ENCODE measurements around the gene CREBBP.
"Not testable (repeated sequence)": the region's sequence is repeated elsewhere in the genome, so short reads cannot be mapped to it uniquely, and the experiment has no call there.

The CREBBP gene

DNA sequence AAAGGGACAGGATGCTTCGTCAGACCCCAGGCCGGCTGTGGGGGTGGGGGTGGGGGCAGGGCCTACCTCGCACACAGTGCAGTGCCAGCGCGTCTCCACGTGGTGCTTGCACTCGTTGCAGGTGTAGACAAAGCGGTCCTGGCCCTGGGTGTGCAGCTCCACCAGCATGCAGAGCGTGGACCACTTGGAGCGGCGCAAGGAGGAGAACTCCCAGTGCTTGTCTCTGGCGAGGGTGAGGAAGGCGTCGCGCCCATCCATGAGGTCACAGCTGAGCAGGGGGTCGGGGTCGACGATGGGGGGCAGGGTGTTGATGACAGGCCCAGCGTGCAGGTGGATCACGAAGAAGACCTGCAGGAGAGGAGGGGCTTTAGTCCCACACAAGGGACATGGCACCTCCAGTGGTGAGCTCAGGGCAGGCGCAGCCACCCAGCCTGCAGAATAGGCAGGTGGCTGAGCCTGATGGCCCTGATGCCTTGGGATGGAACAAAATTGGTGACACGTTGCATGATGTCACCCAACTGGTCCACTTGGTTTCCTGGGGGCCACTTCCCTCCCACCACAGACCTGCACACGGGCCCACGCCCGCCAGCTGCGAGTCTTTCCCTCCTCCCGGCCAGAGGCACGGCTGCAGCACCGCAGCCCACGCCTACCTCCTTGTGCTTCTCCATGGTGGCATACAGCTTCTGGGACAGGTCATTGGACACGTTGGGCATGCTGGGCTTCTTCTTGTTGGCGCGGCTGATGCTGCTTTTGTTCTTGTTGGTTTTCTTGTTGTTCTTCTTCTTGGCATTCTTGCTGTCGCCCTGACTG lies 149.2 kb downstream of the CREBBP start:
- no peak for DNase-seq

DNA sequence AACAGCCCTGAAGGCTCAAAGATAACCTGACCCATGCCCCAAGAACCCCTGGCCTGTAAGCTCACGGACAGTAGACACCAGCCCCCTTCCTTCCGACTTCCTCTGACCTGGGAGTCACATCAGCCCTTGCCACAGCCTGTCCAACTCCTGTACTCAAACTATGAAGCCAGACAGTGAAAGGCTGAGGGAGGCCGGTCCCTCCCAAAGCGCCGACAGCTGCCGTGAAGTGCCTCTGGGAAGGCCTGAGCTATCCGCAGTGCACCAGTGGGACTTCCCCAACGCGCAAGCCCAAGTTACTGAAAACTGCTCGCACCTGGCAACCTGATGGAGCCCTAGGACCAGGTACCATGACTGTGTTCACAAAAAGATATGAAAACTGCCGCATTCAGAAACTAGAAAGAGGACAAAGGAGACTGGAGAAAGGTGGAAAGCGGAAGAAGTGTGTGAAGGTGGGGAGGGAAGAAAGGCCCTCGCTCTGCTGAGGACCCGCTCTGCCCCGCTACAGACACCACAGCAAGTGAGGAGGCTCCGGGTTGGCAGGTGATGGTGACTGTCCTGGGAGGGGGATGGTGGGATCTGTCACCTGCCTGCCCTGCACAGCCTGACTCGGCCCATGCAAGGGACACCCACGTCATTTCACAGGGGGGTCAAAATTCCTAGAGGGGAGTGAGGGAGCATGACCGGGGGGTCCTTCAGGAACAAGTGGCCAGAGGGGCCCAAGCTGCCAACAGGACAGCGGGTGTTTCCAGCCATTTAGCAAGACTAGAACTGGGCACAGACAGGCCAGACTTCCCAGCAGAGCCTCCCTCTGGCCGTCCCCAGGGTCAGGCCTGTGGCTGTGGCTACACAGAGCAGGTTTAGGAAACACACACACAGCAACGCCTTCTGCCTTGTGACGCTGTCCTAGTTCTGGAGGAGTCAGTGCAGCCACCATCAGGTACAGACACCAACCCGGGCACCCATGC lies 150.1 kb downstream of the CREBBP start:
- DNase-seq, result no peak

DNA sequence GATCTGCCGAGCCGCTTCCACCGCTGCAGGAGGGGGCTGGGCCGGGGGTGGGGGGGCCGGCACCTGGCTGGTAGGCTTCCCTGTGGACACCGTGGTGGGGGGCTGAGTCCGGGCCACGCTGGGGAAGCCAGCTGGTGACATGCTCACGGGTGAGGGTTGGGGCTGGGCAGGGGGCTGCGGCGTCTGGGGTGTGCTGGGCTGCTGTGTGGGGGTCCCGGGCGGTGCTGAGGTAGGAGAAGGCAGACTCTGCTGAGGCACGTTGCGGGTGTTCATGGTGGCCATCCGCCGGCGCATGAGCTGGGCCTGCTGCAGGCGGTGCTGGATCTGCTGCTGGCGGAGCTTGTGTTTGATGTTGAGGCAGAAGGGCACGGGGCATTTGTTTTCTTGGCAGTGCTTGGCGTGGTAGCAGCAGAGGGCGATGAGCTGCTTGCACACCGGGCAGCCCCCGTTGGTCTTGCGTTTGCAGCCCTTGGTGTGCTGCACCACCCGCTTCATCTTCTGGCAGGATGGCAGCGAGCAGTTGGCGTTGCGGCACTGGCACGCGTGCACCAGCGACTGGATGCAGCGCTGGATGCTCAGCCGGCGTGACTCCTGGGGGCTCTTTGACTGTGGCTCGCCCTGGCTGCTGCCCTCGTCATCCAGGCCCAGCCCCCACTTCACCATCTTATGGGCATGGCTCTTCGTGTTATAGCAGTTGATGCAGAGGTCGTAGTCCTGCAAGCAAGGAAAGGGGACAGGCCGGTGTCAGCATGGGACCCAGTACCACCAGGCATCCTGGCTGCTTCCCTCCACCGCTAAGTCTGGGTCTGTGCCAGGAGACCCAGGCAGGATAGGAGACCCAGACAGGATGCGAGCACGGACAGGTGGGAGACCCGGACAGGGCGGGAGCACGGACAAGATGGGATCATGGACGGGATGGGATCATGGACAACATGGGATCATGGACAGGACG lies 151.1 kb downstream of the CREBBP start:
- no peak for DNase-seq

DNA sequence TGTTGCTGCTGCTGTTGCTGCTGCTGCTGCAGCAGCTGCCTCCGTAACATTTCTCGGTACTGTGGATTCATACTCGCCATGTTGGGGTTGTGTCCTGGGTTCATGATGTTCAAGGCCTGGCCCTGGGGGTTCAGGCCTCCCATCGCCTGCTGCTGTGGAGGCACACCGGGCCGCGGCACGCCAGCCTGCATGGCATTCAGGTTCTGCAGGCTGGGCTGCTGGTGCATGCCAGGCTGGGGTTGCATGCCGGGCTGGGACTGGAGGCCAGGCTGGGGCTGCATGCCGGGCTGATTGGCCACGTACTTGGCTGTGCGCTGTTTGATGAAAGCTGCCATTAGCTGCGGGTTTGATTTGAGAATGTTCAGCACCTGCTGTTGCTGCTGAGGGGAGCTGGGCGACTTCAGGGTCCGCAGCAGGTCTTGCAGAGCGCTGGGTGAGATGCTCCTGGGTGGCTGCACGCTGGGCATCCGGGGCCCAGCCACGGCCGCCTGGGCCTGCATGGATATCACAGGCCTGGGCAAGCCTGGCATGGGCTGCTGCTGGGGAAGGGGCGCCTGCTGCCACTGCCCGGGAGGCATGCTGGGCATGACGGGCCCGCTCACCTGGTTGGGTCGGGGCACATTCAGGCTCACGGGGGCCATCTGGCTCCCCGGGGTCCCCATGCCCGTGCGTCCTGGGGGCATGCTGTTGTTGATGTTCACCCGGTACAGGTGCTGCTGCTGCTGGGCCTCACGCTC lies 151.9 kb downstream of the CREBBP start:
- no peak for DNase-seq

DNA sequence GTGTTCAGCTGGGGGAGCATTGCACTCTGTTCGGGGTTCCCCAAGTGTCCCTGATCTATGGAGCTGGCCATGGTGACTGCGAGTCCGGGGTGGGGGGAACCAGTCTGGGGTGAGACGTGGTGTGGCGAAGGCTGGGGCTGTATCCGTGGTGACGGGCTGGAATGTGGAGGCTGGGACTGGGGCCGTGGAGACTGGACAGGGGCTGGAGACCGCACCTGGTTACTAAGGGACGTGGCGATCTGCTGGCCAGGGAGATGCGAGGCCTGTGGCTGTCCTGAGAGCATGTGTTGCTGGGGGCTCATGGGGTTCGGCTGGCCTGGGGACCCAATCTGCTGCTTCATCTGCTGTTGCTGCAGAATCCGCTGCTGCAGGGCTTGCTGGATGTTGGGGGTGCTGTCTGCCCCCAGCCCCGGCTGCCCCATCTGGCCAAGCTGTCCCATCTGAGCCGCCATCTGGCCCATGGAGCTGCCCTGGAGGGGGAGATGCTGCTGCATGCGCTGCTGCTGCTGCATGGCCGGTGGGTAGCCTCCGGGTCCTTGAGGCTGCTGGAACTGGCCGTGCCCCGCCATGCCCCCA lies 152.6 kb downstream of the CREBBP start:
- no peak for DNase-seq

DNA sequence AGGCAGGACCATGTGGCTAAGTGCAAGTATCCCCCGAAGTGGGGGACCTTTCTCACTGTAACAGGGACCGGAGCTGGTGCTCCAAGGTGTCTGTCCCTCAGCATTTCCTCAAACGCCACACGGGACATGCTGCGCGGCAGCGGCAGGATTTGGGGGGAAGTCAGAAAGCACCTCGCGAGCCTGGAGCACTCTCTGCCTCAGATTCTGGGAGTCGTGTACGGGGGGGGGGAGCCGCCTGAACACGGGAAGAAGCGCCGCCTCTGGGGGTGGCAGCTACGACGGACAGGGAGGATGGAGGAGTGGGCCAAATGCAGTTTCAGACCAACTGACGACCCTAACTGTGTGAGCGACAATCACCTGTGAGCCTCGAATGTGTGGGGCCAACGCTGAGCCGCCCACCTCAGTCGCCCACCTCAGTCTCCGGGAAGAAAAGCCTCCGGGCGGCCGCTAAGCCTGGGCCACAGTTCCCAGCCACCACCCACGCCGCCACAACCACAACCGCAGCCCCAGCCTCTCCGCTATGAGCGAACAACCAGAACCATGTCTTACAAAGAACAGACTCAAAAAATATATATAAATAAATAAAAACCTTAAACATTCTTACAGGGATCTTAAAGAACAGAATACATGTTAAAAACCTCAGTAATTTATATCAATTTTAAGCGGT lies 154.4 kb downstream of the CREBBP start:
- no peak for DNase-seq

DNA sequence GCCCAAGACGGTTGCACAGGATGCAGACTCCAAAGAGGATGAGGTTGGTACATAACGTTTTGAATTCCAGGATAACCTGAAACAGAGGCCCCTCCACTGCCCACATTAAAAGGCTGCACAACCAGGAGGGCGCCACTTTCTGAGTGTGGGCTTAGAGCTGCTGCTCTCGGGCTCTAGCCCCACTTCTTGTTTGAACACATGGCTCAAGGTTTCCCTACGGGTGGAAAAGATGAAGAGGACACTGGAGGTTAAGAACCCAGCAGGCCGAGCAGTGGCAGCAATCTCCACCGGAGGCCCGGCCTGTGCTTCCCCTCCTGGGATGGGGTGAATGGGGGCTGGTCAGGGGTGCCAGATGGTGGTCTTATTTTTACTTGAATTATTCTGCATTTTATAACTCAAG lies 155.2 kb downstream of the CREBBP start:
- no peak for DNase-seq

DNA sequence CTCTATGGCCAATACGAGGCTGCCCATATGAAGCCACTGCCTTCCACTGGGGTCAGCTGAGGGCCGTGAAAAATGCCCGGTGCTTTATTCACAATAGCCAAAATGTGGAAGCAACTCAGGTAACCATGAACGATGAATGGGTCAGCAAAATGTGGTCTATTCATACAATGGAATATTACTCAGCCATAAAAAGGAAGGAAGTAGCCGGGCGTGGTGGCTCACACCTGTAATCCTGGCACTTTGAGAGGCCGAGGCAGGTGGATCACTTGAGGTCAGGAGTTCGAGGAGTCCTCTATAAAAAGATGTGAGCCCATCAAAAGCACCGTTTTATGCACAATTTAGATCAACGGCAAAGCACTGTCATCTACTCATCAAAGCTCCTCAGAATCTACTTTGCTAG lies 158.0 kb downstream of the CREBBP start:
- DNase-seq, result no peak

DNA sequence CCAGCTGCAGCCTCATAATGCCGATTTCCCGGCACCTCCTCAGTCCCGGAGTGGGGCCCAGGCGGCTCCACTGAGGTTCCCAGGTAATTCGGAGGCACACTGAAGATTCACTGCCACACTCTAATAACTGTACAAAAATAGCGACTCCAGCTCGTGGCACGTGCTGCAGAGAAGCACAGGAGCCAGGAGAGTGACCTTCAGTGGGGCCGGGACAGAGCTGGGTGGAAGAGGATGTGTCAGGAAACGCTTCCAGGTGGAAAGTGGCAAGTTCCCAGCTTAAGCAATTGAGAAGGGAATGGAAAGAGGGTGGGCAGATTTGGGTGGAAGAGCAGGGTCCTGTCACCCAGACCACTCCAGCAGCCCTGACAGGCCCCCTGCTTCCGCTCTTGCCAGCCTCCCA lies 160.1 kb downstream of the CREBBP start:
- DNase-seq, result no peak

DNA sequence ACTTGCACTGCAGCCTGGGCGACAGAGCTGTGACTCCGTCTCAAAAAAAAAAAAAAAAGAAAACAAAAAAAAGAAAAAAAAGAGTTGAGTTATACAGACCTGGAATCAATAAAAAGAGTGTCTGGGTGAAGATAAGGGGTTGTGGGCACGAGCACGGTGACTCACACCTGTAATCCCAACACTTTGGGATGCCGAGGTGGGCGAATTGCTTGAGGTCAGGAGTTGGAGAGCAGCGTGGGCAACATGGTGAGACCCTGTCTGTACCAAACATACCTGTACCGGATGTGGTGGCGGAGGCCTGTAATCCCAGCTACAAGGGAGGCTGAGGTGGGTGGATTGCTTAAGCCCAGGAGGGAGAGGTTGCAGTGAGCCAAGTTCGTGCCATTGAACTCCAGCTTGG lies 161.9 kb downstream of the CREBBP start:
- no peak for DNase-seq

DNA sequence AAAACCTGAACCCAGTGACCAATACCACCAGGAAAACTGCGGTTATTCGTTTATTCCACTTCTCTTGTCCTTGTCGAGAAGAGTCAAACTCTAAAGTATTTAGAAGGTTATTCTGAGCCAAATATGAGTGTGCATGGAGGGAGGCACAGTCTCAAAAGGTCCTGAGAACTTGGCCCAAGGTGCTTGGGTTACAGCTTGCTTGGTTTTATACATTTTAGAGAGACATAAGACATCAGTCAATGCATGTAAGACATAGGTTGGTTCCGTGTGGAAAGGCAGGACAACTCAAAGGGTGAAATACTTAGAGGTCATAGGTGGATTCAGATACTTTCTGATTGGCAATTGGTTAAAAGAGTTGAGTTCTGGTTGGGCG lies 162.5 kb downstream of the CREBBP start:
- DNase-seq, result no peak

DNA sequence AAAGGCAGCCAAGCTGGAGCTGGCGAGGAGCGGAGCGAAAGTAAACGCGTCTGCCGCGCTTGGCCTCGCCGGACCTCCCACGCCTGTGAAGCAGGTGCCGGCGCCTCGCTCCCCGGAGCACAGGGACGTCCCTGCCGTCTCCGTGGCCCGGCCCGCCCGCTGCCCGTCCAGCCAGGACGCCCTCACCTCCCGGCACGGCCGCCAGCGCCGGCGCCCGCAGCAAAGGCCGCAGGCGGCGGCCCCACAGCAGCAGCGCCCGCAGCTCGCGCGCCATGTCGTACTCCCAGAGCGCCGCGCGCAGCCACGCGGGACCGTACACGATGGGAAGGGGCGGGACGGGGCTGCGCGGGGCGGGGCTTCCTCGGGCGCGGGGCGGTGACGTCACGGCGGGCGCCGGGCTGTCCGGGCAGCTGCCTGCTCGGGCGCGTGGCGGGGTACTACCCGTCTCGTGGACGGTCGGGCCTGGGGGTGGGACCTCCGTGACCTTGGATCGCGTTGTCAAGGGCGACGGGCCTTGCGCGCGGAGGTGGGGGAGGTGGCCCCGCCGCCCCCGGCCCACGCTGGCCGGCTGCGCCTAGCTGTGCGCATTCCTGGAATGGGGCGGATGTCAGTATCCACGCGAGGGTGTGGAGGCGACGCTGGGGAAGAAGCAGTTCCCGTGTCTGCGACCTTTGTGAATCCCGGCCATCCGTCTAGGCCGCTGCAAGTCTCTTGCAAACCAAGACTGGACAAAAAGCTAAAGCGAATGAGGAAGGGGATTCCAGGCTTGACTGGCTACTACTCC lies 163.1 kb downstream of the CREBBP start, which contains the start of gene TRAP1:
Gene TRAP1 (minus strand): TSS at position 290 of the 784 bp plus-strand sequence. CDS start 16 bp downstream, at position 274.
- DNase-seq, result peak; percentile 32

DNA sequence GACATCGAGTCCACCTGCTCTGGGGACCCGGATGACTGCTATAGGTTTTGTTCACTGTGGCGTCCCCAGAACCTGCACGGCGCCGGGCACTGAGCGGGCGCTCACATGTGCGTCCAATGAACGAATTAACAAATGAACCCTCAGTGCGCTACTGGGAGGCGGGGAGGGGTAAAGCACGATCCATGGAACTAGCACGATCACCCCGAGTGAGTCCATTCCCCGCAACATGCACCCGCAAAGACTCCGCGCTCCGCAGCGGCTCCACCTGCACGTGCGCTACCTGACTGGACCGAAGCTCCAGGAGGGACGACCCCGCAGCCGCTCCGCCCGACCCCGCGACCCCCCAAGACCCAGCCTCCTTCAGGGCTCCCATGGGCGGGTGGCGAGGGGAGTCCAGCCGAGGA lies 163.7 kb downstream of the CREBBP start:
- DNase-seq, result no peak

DNA sequence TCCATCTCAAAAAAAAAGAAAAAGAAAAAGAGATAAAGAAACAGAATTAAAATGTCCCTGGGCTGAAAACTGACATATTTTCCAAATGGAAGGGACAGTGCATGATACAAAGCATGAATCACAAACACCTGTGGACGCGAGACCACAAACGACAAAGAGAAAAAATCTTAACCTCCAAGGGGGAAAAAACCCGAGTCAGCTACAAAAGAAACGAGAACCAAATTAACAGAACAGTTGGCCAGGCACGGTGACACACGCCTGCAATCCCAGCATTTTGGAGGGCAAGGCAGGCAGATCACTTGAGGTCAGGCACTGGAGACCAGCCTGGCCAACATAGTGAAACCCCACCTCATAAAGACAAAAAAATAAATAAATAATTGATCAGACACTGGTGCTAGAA lies 165.1 kb downstream of the CREBBP start:
- DNase-seq, result no peak

DNA sequence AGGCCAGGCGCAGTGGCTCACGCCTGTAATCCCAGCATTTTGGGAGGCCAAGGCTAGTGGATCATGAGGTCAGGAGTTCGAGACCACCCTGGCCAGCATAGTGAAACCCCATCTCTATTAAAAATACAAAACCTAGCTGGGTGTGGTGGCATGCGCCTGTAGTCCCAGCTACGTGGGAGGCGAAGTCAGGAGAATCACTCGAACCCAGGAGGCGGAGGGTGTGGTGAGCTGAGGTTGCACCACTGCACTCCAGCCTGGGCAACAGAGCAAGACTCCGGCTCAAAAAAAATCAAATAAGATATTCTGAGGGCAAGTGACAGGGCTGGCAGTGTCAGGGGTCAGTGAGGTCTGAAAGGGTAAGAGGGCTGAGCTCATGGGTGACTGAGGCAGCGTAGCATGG lies 166.1 kb downstream of the CREBBP start:
- DNase-seq, result not testable (repeated sequence)

DNA sequence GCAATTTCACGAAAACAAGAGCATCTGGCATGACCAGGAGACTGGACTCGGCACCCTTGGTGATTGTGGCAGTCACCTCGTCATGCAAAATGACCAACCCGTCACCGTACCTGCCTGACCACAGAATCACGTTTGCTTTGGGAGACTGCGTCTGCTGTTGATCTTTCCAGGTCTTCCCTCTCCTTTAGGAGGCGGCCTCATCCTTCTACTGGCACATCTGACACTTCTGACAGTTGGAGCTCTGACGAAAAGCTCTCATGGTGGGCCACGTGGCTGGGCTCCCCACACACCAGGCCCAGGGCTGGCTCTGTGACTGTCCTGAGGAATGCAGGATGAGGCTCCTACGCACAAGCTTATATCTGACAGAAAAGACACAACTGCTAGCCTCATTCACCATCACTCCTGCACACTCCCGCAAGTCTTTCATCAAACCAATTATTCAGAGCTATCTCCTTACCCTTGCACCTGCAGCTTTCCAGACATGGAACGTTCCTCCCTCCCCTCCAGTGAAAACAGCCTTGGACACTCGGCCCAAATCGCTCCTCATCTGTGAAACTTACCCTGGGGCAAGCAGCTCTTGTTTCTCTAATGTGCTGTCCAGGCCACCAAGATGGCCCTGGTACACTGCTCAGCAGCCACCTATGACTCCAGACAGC lies 166.8 kb downstream of the CREBBP start:
- no peak for DNase-seq

DNA sequence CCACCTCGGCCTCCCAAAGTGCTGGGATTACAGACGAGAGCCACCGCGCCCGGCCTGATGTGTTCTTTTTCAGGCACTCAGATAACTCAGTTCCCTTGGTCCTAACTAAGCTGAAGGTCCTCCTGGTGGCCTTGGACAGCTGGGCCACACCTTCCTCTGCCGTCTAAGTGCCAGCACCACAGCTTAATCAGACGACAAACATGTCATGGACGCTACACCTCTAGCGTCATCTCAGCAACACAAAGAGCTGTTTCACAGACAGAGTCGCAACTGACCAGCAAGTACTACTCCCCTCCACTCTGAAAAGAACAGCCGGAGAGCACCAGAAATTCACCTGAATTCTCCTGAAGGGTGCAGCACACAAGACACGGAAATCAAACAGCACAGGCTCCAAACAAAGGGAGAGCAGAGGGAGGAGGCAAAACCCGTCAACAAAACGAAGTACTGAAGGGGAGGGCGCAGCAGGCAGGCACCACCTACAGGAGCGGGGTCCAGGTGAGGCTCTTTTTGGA lies 167.6 kb downstream of the CREBBP start:
- no peak for DNase-seq

DNA sequence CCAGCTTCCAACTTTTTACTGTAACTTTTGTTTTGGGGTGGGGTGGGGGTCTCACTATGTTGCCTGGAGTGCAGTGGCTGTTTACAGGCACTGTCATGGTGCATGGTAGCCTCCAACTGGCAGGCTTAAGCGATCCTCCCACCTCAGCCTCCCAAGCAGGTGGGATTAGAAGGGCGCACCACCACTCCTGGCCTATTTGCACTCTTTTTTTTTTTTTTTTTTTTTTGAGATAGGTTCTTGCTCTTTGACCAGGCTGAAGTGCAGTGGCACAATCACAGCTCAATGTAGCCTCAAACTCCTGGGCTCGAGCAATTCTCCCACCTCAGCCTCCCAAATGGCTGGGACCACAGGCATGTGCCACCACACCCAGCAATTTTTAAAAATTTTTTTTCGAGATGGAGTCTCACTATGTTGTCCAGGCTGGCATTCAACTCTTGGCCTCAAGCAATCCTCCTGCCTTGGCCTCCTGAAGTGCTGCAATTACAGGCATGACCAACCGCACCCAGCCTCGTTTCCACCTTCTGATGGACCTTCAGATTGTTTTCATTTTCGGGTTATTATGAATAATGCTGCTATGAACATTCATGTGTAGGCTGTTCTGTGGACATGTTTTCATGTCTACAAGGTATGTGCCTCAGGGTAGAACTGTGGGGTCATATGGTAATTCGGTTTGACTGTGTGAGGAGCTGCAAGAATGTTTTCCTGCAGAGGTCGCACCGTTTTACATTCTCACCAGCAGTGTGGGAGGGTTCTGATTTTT lies 174.1 kb downstream of the CREBBP start:
- DNase-seq, result no peak

DNA sequence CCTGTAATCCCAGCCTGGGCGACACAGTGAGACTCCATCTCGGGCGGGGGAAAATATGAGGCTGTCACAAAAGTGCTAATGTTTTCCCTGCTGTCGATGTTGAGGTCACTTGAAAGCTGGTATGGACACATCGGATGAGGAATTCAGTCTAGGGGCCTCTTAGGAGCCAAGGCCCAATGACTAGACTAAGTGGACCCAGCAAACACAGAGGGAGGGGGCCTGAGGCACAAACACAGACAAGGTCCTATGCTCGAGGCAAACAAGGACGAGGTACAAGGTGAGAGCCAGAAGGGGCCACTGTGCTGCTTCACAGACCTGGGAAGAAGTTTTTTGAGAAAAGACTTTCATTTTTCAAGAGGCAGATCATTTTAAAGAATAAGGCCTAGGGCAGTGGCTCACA lies 178.4 kb downstream of the CREBBP start:
- DNase-seq, result no peak
